Astrocyte (in vitro differentiated cells and primary cell): ENCODE measurements around the gene FUT8.

Experiments used
- CTCF ChIP-seq: IDR thresholded peaks from 2 replicates; pipeline ENCODE4 v1.5.1; 2011; ENCODE audit warnings: low read depth, mild to moderate bottlenecking, inconsistent platforms, low read length, moderate library complexity; ENCODE audit not compliant: insufficient read depth
- EZH2 ChIP-seq: IDR thresholded peaks from 2 replicates; pipeline ENCODE4 v1.6.1; 2012; ENCODE audit warnings: mild to moderate bottlenecking, low read length, inconsistent platforms; ENCODE audit not compliant: insufficient read depth

GRCh38 chr14:65509842-65510241 lies 97.3 kb downstream of the FUT8 start:
- TF ChIP-seq CTCF (no peak), EZH2 (no peak)
